Measurements from ENCODE around the gene MEIS1. TPM values are rescaled to one million over a fixed set of nuclear protein-coding genes. Genes with fewer than 3 reads are reported as not detected.
"Not testable (repeated sequence)": the region's sequence is repeated elsewhere in the genome, so short reads cannot be mapped to it uniquely, and the experiment has no call there.

The MEIS1 gene
- total RNA-seq, 1 experiment from 2014 or later: 4.1 TPM

DNA sequence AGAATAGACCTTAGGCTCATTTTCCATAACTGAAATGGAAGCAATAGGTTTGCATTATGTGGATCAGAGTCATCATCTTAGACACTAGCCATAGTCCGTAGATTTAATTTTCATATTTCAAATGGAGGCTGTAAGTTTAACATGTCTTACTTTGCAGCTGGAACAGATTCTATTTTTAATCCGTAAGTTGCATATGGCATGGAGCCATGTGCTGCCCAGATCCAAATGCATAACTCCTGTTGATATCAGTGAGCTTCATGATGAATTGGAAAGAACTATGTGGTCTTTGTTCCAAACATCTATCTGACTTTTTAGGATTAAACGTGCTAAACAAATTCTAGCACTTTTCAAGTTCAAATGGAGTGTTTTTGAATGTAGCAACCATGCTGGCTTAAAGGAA is 43.4 kb downstream of the MEIS1 start:
- BruUV-seq (replicated peaks): no TSS peak
- Histone ChIP-seq H3K36me3 (ENCODE audit: low read depth, low read length) (no peaks in the 10 kb centered on the region), H3K4me3 (ENCODE audit: low read length) (no peak overlapping the region), H3K4me2 (ENCODE audit: low read length) (no peak overlapping the region), H4K20me1 (ENCODE audit: low read length) (no peaks in the 10 kb centered on the region), H3K79me2 (ENCODE audit: low read length) (no peaks in the 10 kb centered on the region), H3K4me1 (ENCODE audit: insufficient read depth, low read length) (no peaks in the 10 kb centered on the region), H3F3A (ENCODE audit: low read length, unreplicated experiment) (no peaks in the 10 kb centered on the region), H3K9ac (ENCODE audit: low read length) (no peak overlapping the region), H3K9me2 (replicated peaks; ENCODE audit: low read length) (no peaks in the 10 kb centered on the region), H2AFZ (ENCODE audit: low read length) (no peak overlapping the region), H3K27ac (ENCODE audit: low read length) (no peak overlapping the region), H3K27me3 (ENCODE audit: low read length) (no peaks in the 10 kb centered on the region), H3K9me3 (ENCODE audit: low read length) (no peaks in the 10 kb centered on the region)
- DNase-seq: no peak
- intact Hi-C loops (cut with micrococcal nuclease): no loop called here
- ChIA-PET POLR2A (ENCODE audit: unreplicated experiment) (interaction anchor here (0.6 kb wide), 1 partner anchor 902 kb away, joined by 3 read pairs; no protein-coding TSS in a partner anchor), CTCF (no interaction called here)
- TF ChIP-seq CTCF (conservative IDR thresholded peaks at IDR 0.05; ENCODE audit: low read depth, low read length) (no peak), EZH2phosphoT487 (IDR thresholded peaks at IDR 0.05; ENCODE audit: borderline replicate concordance, low read length) (no peak), EZH2 (IDR thresholded peaks at IDR 0.05; ENCODE audit: low read length, unreplicated experiment) (no peak)
- no peak for ATAC-seq

- no peaks in the 10 kb centered on the region for H3K27me3 ChIP-seq (ENCODE audit: low read length)
- H3K4me2 ChIP-seq (ENCODE audit: low read length): no peak overlapping the region
- H3K4me1 ChIP-seq (ENCODE audit: insufficient read depth, low read length): no peaks in the 10 kb centered on the region
- no peak for DNase-seq
- CTCF ChIA-PET: no interaction called here
- H3K9me3 ChIP-seq (ENCODE audit: low read length): no peaks in the 10 kb centered on the region
- no peaks in the 10 kb centered on the region for H3K79me2 ChIP-seq (ENCODE audit: low read length)
- H3K27ac ChIP-seq (ENCODE audit: low read length): no peak overlapping the region
- H3K9me2 ChIP-seq (replicated peaks; ENCODE audit: low read length): no peaks in the 10 kb centered on the region
- H3K36me3 ChIP-seq (ENCODE audit: low read depth, low read length): no peaks in the 10 kb centered on the region
- no peaks in the 10 kb centered on the region for H3F3A ChIP-seq (ENCODE audit: low read length, unreplicated experiment)
- POLR2A ChIA-PET (ENCODE audit: unreplicated experiment): no interaction called here
- no peaks in the 10 kb centered on the region for H4K20me1 ChIP-seq (ENCODE audit: low read length)
- H3K4me3 ChIP-seq (ENCODE audit: low read length): no peak overlapping the region
- H3K9ac ChIP-seq (ENCODE audit: low read length): no peak overlapping the region
- H2AFZ ChIP-seq (ENCODE audit: low read length): no peak overlapping the region
- no TSS peak for BruUV-seq (replicated peaks)
- no peak for ATAC-seq
- intact Hi-C loops (cut with micrococcal nuclease): no loop called here
- TF ChIP-seq CTCF (conservative IDR thresholded peaks at IDR 0.05; ENCODE audit: low read depth, low read length): no peak
- no peak for TF ChIP-seq EZH2 (IDR thresholded peaks at IDR 0.05; ENCODE audit: low read length, unreplicated experiment)
- no peak for TF ChIP-seq EZH2phosphoT487 (IDR thresholded peaks at IDR 0.05; ENCODE audit: borderline replicate concordance, low read length)
Observed at GRCh38 chr2:66478731-66479316, 43.9 kb downstream of the MEIS1 start.

DNA sequence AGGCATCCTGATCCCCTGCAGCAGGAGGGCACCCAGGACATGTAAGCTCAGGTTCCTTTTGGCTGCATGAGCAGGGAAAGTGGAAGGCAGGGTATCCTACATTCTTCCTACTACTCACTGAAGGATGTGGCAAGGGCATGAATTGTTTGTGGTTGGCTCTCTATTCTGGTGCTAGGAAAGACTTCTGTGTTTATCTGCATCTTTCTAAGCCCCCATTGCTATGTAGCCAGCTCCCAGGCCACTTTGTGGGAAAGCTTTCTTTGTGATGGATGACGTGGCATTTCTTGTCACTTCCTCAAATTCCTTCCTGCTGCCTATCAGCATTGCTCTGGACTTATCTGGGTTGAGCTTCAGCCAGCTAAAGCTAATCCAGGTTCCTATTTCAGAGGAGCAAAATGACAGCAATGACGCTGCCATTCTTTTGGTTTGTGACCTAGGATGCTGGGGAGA is 46.2 kb downstream of the MEIS1 start:
- no peaks in the 10 kb centered on the region for H3K4me1 ChIP-seq (ENCODE audit: insufficient read depth, low read length)
- no peaks in the 10 kb centered on the region for H3K9me3 ChIP-seq (ENCODE audit: low read length)
- no peak overlapping the region for H3K9ac ChIP-seq (ENCODE audit: low read length)
- no peak overlapping the region for H3K4me3 ChIP-seq (ENCODE audit: low read length)
- H3K27me3 ChIP-seq (ENCODE audit: low read length): no peaks in the 10 kb centered on the region
- H3K27ac ChIP-seq (ENCODE audit: low read length): no peak overlapping the region
- H3K4me2 ChIP-seq (ENCODE audit: low read length): no peak overlapping the region
- CTCF ChIA-PET: interaction anchor here (0.5 kb wide), 1 partner anchor 1128 kb away, joined by 7 read pairs; no protein-coding TSS in a partner anchor
- ATAC-seq (no peak), DNase-seq (no peak)
- TF ChIP-seq EZH2phosphoT487 (IDR thresholded peaks at IDR 0.05; ENCODE audit: borderline replicate concordance, low read length): no peak
- TF ChIP-seq CTCF (conservative IDR thresholded peaks at IDR 0.05; ENCODE audit: low read depth, low read length): no peak
- TF ChIP-seq EZH2 (IDR thresholded peaks at IDR 0.05; ENCODE audit: low read length, unreplicated experiment): no peak
- no TSS peak for BruUV-seq (replicated peaks)
- POLR2A ChIA-PET (ENCODE audit: unreplicated experiment): no interaction called here
- H3K36me3 ChIP-seq (ENCODE audit: low read depth, low read length): no peaks in the 10 kb centered on the region
- no peak overlapping the region for H2AFZ ChIP-seq (ENCODE audit: low read length)
- H4K20me1 ChIP-seq (ENCODE audit: low read length): no peaks in the 10 kb centered on the region
- H3K79me2 ChIP-seq (ENCODE audit: low read length): no peaks in the 10 kb centered on the region
- H3F3A ChIP-seq (ENCODE audit: low read length, unreplicated experiment): no peaks in the 10 kb centered on the region
- intact Hi-C loops (cut with micrococcal nuclease): no loop called here
- H3K9me2 ChIP-seq (replicated peaks; ENCODE audit: low read length): no peaks in the 10 kb centered on the region

- H3K27ac ChIP-seq (ENCODE audit: low read length); H3K9me3 ChIP-seq (ENCODE audit: low read length); H3F3A ChIP-seq (ENCODE audit: low read length, unreplicated experiment); H4K20me1 ChIP-seq (ENCODE audit: low read length); H2AFZ ChIP-seq (ENCODE audit: low read length); DNase-seq; ATAC-seq; H3K4me3 ChIP-seq (ENCODE audit: low read length); POLR2A ChIA-PET (ENCODE audit: unreplicated experiment); H3K27me3 ChIP-seq (ENCODE audit: low read length); CTCF ChIA-PET; intact Hi-C loops (cut with micrococcal nuclease); H3K4me2 ChIP-seq (ENCODE audit: low read length); H3K4me1 ChIP-seq (ENCODE audit: insufficient read depth, low read length); BruUV-seq (replicated peaks); H3K79me2 ChIP-seq (ENCODE audit: low read length); H3K36me3 ChIP-seq (ENCODE audit: low read depth, low read length); H3K9me2 ChIP-seq (replicated peaks; ENCODE audit: low read length); H3K9ac ChIP-seq (ENCODE audit: low read length): not testable (repeated sequence)
Observed at GRCh38 chr2:66485252-66485651, 50.3 kb downstream of the MEIS1 start.
